K562 (cell line): ENCODE data around the gene OPN1LW. TPM values are rescaled to one million over a fixed set of nuclear protein-coding genes. Genes with fewer than 3 reads are reported as not detected.

ENCODE experiments used
- ADNP ChIP-seq: fragments of 200-800 bp; sonication (Bioruptor generic); IDR thresholded peaks from 2 replicates; pipeline ENCODE4 v1.6.1; 2016; ENCODE audit warnings: missing genetic modification characterization, missing compliant biosample characterization
- ATF1 ChIP-seq, 2 experiments: fragments of 450-650 bp in 1 of 2; IDR thresholded peaks; 2 replicates each; pipeline ENCODE4 v1.6.1; 2016; ENCODE audit warnings: missing compliant biosample characterization in 1 of 2, missing genetic modification characterization in 1 of 2
- BCOR ChIP-seq: fragments of 450-650 bp; IDR thresholded peaks from 2 replicates; pipeline ENCODE4 v1.6.1; 2016
- CBFA2T3 ChIP-seq: fragments of 450-650 bp; IDR thresholded peaks from 2 replicates; pipeline ENCODE4 v1.6.1; 2017
- CCNT2 ChIP-seq: IDR thresholded peaks from 2 replicates; pipeline ENCODE4 v1.6.1; 2011; ENCODE audit warnings: borderline replicate concordance, low read depth, mild to moderate bottlenecking, moderate library complexity, mixed read lengths, low read length; ENCODE audit not compliant: insufficient read length; ENCODE audit errors: extremely low read depth
- CREB3 ChIP-seq: fragments of 450-650 bp; conservative IDR thresholded peaks from 2 replicates; pipeline ENCODE4 v1.6.1; 2016; ENCODE audit warnings: missing genetic modification characterization, low read depth, mild to moderate bottlenecking, missing compliant biosample characterization, moderate library complexity
- CREM ChIP-seq: IDR thresholded peaks from 2 replicates; pipeline ENCODE4 v1.6.1; 2014; ENCODE audit warnings: antibody characterized with exemption, low read depth
- CTBP1 ChIP-seq: fragments of 450-650 bp; IDR thresholded peaks from 2 replicates; pipeline ENCODE4 v1.6.1; 2016; ENCODE audit warnings: borderline replicate concordance
- FOXK2 ChIP-seq, 2 experiments: fragments of 450-650 bp; IDR thresholded peaks in 1 of 2; conservative IDR thresholded peaks in 1 of 2; 2 replicates each; pipeline ENCODE4 v1.6.1; 2016; ENCODE audit warnings: low read depth in 2 of 2, mild to moderate bottlenecking in 1 of 2
- GMEB1 ChIP-seq: fragments of 250-450 bp; sonication (Bioruptor Pico); IDR thresholded peaks from 2 replicates; pipeline ENCODE4 v1.4.0; 2020; ENCODE audit warnings: mild to moderate bottlenecking
- HSF4 ChIP-seq: fragments of 250-450 bp; sonication (Bioruptor Pico); IDR thresholded peaks from 2 replicates; pipeline ENCODE4 v2.1.2; 2022; ENCODE audit warnings: mild to moderate bottlenecking, moderate library complexity, borderline replicate concordance
- IRF2 ChIP-seq: sonication (generic); formaldehyde crosslinking; IDR thresholded peaks from 2 replicates; pipeline ENCODE4 v1.8.1; 2022; ENCODE audit warnings: mild to moderate bottlenecking, missing genetic modification reagents
- KDM4B ChIP-seq, 2 experiments: fragments of 450-650 bp in 1 of 2; sonication (generic) in 1 of 2; IDR thresholded peaks; 2 replicates each; pipeline ENCODE4 v1.6.1; 2016 to 2017; ENCODE audit warnings: borderline replicate concordance in 2 of 2, antibody characterized with exemption in 1 of 2, low read depth in 1 of 2, mild to moderate bottlenecking in 1 of 2
- MBD1 ChIP-seq: fragments of 250-450 bp; sonication (Bioruptor Pico); IDR thresholded peaks from 2 replicates; pipeline ENCODE4 v1.8.0; 2022; ENCODE audit warnings: inconsistent platforms
- NFE2L1 ChIP-seq: fragments of 450-650 bp; IDR thresholded peaks from 2 replicates; pipeline ENCODE4 v1.6.1; 2016; ENCODE audit warnings: missing genetic modification characterization, low read depth, mild to moderate bottlenecking, missing compliant biosample characterization, moderate library complexity, borderline replicate concordance
- NFIX ChIP-seq: fragments of 250-450 bp; sonication (Bioruptor Pico); IDR thresholded peaks from 2 replicates; pipeline ENCODE4 v1.4.0; 2020; ENCODE audit warnings: low read depth, mild to moderate bottlenecking, moderate library complexity
- PCBP1 ChIP-seq: fragments of 200-400 bp; formaldehyde crosslinking; IDR thresholded peaks from 2 replicates; pipeline ENCODE4 v1.6.1; 2018; ENCODE audit warnings: mild to moderate bottlenecking, low read depth, low read length; ENCODE audit not compliant: poor library complexity, severe bottlenecking
- RBBP5 ChIP-seq: fragments of 200-600 bp; sonication (generic); IDR thresholded peaks from 2 replicates; pipeline ENCODE4 v1.6.1; 2012; ENCODE audit warnings: borderline replicate concordance, mild to moderate bottlenecking, low read length, control low read depth, inconsistent platforms; ENCODE audit not compliant: insufficient read depth, poor library complexity, severe bottlenecking
- RFX7 ChIP-seq: fragments of 250-450 bp; sonication (Bioruptor Pico); IDR thresholded peaks from 2 replicates; pipeline ENCODE4 v1.5.1; 2021; ENCODE audit warnings: mild to moderate bottlenecking
- SNIP1 ChIP-seq: fragments of 450-650 bp; IDR thresholded peaks from 2 replicates; pipeline ENCODE4 v1.7.1; 2017; ENCODE audit warnings: low read depth, mild to moderate bottlenecking
- SP2 ChIP-seq: IDR thresholded peaks from 2 replicates; pipeline ENCODE4 v1.6.1; 2011; ENCODE audit warnings: mild to moderate bottlenecking, low read depth, low read length, moderate library complexity; ENCODE audit not compliant: poor library complexity, severe bottlenecking; ENCODE audit errors: extremely low read depth
- SRSF9 ChIP-seq: fragments of 200-400 bp; formaldehyde crosslinking; IDR thresholded peaks from 2 replicates; pipeline ENCODE4 v1.6.1; 2017; ENCODE audit warnings: low read depth, low read length, borderline replicate concordance
- ZNF239 ChIP-seq: fragments of 250-450 bp; sonication (Bioruptor Pico); IDR thresholded peaks from 2 replicates; pipeline ENCODE4 v1.4.0; 2020; ENCODE audit warnings: mild to moderate bottlenecking
- ZNF24 ChIP-seq: fragments of 450-650 bp; IDR thresholded peaks from 2 replicates; pipeline ENCODE4 v1.6.1; 2016
- ZNF41 ChIP-seq: fragments of 250-450 bp; sonication (Bioruptor Pico); conservative IDR thresholded peaks from 2 replicates; pipeline ENCODE4 v1.4.0; 2020; ENCODE audit warnings: mild to moderate bottlenecking
- polyA plus RNA-seq, 8 experiments: library from polyadenylated mRNA; depleted of rRNA in 4 of 8; stranded (reverse) in 5 of 8; unstranded in 3 of 8; fragments of >200 nt; fragmentation: Nextera tagmentation in 2 of 8; fragmentation: Illumina TruSeq in 1 of 8; extraction: Ambion mirVana in 2 of 8; extraction: Trizol in 1 of 8; gene quantifications; 2 replicates each; pipeline versions ENCODE4 v1.2.1 to v1.2.3, GENCODE V29; 2011 to 2014; ENCODE audit warnings: inconsistent platforms in 1 of 8, missing spikeins in 1 of 8
- total RNA-seq, 7 experiments: library from RNA; depleted of rRNA in 6 of 7; stranded (reverse); fragments of >200 nt in 6 of 7; fragmentation: Illumina TruSeq in 2 of 7; extraction: Trizol in 2 of 7; gene quantifications; 2 replicates each; pipeline versions ENCODE4 v1.2.1 to v1.2.3, GENCODE V29; 2011 to 2021; ENCODE audit warnings: low replicate concordance in 1 of 7

Gene OPN1LW
- total and polyA plus RNA-seq, 9 of the 15 experiments (the other 6 are each of a cell fraction or from before 2014, with no cell fraction given), result 0.04 TPM; not detected in 8

DNA sequence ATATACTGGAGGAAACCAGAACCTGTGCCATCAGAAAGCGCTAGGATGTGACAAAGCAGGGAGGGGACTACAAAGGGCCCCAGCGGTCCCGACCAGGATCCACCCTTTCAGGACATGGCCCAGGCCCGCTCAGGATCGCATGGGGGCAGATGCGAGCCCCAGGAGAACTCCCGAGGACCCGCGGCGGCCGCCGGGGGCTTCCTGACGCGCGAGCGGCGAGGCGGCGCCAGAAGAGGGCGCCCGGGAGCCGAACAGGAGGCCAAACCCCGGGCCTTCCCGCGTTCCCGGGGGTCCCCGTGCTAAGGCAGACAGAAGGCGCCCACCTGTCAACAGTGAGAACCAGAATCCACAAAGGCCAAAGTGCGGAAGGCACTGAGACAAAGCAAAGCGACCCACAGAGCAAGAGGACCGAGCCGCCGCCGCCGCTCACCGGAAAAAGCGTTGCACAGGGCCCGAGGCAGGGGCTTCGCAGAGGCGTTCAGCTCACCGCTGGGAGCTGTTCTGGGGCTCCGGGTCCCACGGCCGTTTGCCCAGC, 7.3 kb upstream of the OPN1LW start (continued):
- TF ChIP-seq CCNT2, result peak; percentile 66
- TF ChIP-seq SP2, result no peak
- 0 out of 2 replicates have a peak, but pooled peaks have one; percentile 28 for TF ChIP-seq CTBP1
- TF ChIP-seq SNIP1, result peak; percentile 97
- no peak for TF ChIP-seq NFIX (CRISPR knock-in tag)
- TF ChIP-seq RFX7 (CRISPR knock-in tag), result no peak
- no peak; the same call in 1 of the 2 replicates for TF ChIP-seq BCOR
- peak; percentile 23; the same call in 1 of the 2 replicates for TF ChIP-seq ADNP
- no peak for TF ChIP-seq ZNF41 (CRISPR knock-in tag)
- TF ChIP-seq GMEB1 (CRISPR knock-in tag), result no peak
- TF ChIP-seq MBD1, result peak; percentile 78; the same call in 1 of the 2 replicates
- TF ChIP-seq HSF4 (CRISPR knock-in tag), result no peak
- TF ChIP-seq FOXK2 (conservative IDR thresholded peaks at IDR 0.05 in 1 of 2, IDR thresholded peaks at IDR 0.05 in 1 of 2; ENCODE audit: low read depth in 2 of 2), result no peak
- TF ChIP-seq KDM4B (IDR thresholded peaks at IDR 0.05; ENCODE audit: borderline replicate concordance in 2 of 2, low read depth in 1 of 2), result no peak
- TF ChIP-seq ZNF239 (CRISPR knock-in tag), result no peak
- TF ChIP-seq CBFA2T3, result no peak
- no peak for TF ChIP-seq ATF1 (CRISPR knock-in tag; IDR thresholded peaks at IDR 0.05)
- peak; percentile 49 for TF ChIP-seq ATF1 (tag; IDR thresholded peaks at IDR 0.05)
- TF ChIP-seq ZNF24, result peak; percentile 49; the same call in 1 of the 2 replicates
- no peak for TF ChIP-seq PCBP1
- no peak for TF ChIP-seq CREB3
- TF ChIP-seq CREM, result peak; percentile 46; the same call in 1 of the 2 replicates
- no peak for TF ChIP-seq RBBP5
- TF ChIP-seq SRSF9, result no peak
- TF ChIP-seq NFE2L1 (tag), result no peak
- no peak for TF ChIP-seq IRF2 (CRISPR knock-in tag)
